WTC11 (cell line): Measurements from ENCODE around the gene IDUA.

Source experiments
- CBFB ChIP-seq: sonication (generic); formaldehyde crosslinking; IDR thresholded peaks from 2 replicates; pipeline ENCODE4 v1.8.1; 2022; ENCODE audit warnings: mild to moderate bottlenecking, low read depth, missing genetic modification reagents
- CREB1 ChIP-seq: sonication (generic); formaldehyde crosslinking; IDR thresholded peaks from 2 replicates; pipeline ENCODE4 v1.8.0; 2023; ENCODE audit warnings: mild to moderate bottlenecking, missing genetic modification reagents
- FOXP1 ChIP-seq: sonication (generic); formaldehyde crosslinking; IDR thresholded peaks from 2 replicates; pipeline ENCODE4 v1.8.0; 2022; ENCODE audit warnings: missing genetic modification reagents, mild to moderate bottlenecking, moderate library complexity, borderline replicate concordance
- IRF2 ChIP-seq: sonication (generic); formaldehyde crosslinking; IDR thresholded peaks from 2 replicates; pipeline ENCODE4 v1.8.0; 2022; ENCODE audit warnings: low read depth, missing genetic modification reagents, borderline replicate concordance
- NFE2L1 ChIP-seq: sonication (generic); formaldehyde crosslinking; IDR thresholded peaks from 2 replicates; pipeline ENCODE4 v1.8.1; 2023; ENCODE audit warnings: missing genetic modification reagents
- NR3C1 ChIP-seq: sonication (generic); formaldehyde crosslinking; conservative IDR thresholded peaks from 2 replicates; pipeline ENCODE4 v1.8.1; 2023; ENCODE audit warnings: low read depth, mild to moderate bottlenecking, missing genetic modification reagents
- TF ChIP-seq, protein P1 (sequence below): fragments of 200-600 bp; IDR thresholded peaks from 2 replicates; pipeline ENCODE4 v1.8.0; 2022; ENCODE audit warnings: antibody characterized with exemption
- TF ChIP-seq, protein P2 (sequence below): sonication (generic); formaldehyde crosslinking; IDR thresholded peaks from 2 replicates; pipeline ENCODE4 v1.8.0; 2022; ENCODE audit warnings: mild to moderate bottlenecking, missing genetic modification reagents
- TF ChIP-seq, protein P3 (sequence below): sonication (generic); formaldehyde crosslinking; conservative IDR thresholded peaks from 2 replicates; pipeline ENCODE4 v1.8.1; 2022; ENCODE audit warnings: mild to moderate bottlenecking, missing genetic modification reagents

DNA sequence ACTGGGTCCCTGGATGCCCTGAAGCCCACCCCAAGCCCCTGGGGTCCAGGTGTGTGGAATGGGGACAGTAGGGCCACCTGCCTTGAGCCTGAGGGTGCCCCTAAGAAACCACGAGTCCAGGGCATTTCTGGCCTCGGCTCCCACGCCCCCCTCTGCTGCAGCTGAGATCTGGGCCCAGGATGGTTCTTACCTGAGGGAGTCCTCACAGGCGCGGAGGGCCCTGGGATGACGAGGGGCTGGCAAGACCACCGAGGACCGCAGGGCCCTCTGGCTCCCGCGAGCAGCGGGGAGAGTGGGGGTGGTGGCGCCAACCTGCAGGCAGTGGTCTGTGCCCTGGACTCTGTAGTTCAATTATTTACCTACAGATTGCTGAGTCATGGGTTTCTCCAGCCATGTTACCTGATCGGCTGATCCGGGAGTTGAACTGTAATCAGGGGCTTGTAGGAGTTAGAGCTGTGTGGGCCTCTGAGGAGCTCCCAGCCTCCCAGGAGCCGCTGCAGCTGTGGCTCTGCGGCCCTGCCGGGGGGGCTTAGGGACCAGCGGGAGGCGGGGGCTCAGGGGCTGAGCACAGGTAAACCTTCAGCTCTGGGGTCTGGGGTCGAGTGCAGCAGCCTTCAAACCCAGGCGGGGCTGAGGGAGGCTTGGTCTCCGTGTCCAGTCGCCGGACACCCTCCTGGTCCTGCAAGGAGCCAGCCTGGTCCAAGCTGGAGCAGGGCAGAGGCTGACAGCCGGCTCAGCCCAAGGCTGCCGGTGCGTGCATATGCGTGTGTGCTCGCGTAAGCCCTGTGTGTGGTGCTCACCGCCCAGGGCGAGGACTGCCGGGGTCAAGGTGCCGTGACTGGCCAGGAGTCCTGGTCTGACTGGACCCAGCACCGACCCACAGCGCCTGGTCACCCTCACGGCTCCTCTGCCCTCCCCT is 6.5 kb downstream of the IDUA start, which contains the start of gene SLC26A1:
- TF ChIP-seq CREB1 (CRISPR knock-in tag) (no peak), FOXP1 (no peak), NFE2L1 (CRISPR knock-in tag) (no peak), NR3C1 (no peak), IRF2 (CRISPR knock-in tag) (no peak), CBFB (CRISPR knock-in tag) (no peak)
- TF ChIP-seq, protein P1, sequence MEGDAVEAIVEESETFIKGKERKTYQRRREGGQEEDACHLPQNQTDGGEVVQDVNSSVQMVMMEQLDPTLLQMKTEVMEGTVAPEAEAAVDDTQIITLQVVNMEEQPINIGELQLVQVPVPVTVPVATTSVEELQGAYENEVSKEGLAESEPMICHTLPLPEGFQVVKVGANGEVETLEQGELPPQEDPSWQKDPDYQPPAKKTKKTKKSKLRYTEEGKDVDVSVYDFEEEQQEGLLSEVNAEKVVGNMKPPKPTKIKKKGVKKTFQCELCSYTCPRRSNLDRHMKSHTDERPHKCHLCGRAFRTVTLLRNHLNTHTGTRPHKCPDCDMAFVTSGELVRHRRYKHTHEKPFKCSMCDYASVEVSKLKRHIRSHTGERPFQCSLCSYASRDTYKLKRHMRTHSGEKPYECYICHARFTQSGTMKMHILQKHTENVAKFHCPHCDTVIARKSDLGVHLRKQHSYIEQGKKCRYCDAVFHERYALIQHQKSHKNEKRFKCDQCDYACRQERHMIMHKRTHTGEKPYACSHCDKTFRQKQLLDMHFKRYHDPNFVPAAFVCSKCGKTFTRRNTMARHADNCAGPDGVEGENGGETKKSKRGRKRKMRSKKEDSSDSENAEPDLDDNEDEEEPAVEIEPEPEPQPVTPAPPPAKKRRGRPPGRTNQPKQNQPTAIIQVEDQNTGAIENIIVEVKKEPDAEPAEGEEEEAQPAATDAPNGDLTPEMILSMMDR: no peak
- TF ChIP-seq, protein P2, sequence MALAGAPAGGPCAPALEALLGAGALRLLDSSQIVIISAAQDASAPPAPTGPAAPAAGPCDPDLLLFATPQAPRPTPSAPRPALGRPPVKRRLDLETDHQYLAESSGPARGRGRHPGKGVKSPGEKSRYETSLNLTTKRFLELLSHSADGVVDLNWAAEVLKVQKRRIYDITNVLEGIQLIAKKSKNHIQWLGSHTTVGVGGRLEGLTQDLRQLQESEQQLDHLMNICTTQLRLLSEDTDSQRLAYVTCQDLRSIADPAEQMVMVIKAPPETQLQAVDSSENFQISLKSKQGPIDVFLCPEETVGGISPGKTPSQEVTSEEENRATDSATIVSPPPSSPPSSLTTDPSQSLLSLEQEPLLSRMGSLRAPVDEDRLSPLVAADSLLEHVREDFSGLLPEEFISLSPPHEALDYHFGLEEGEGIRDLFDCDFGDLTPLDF (CRISPR knock-in tag): no peak
- TF ChIP-seq, protein P3, sequence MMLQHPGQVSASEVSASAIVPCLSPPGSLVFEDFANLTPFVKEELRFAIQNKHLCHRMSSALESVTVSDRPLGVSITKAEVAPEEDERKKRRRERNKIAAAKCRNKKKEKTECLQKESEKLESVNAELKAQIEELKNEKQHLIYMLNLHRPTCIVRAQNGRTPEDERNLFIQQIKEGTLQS (CRISPR knock-in tag): no peak
